GM19238 (cell line): ENCODE results near the gene GCN1.

Experiments
- DNase-seq: peaks from one replicate; pipeline ENCODE4 v3.0.0; 2011; ENCODE audit warnings: low spot score; ENCODE audit not compliant: insufficient read length

Gene GCN1

DNA sequence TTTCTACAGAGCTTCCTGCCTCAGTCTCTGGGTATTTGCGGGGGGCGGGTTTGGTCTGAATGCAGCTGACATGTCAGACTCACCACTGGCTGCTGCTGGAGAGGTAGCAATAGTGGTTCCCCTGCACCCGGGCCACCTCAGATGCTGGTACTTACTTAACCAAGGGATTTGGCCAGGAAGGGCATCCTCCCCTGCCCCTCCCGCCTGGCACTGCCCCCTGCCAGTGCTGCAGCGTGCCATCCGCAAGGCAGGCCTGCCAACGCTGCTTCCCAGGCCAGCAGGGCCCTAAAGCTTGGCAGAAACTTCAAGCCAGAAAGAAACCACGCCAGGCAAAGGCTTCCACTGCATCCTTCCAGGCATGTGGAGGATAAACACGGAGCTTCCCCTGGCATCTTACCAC, 100.0 kb downstream of the GCN1 start:
- no peak for DNase-seq

DNA sequence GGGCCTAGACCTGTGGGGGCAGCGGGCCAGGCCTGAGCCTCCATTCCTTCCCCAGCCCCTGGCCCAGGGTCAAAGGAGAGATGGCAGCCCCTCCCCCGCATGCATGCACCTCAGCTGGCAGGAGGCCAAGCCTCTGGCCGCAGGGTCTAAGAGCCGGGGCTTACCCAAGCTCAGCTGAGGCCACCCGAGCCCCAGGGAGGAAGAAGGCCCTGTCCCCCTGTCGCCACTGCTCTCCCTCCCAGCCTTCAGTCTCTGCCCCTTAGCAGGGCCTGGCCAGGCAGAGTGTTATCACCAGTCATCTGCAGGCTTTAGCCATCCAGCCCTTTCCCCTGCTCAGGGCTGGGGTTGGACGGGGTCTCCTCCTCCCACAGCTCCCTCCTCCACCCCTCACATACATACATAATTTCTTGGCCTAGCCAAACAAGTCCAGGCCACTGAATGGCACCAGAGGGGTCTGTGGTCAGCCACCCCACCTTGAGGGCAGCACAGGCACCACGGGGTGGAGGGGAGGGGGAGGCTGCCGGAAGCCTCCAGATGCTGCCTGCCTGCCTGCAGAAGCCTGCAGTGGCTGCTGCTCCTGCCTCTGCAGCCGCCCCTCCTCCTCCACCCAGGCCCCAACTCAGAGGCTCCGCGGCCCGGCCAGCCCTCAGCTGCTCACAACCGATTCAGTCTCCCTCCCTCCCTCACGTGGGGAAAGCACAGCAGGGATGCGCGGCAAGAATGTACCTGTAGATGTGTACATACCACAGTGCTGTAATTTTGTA, 100.7 kb downstream of the GCN1 start:
- DNase-seq: no peak

DNA sequence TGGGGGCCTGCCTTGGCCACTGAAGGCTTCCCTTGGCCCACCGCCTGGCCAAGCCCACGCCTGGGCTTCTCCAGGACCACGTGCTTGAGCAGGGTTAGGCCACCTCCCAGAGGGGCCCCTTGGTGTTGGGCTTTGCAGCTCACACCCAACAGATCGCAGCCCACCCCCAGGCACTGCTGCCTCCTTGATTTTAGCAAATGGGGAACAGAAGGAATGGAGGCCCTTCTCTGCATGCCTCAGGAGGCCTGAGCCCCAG, 101.3 kb downstream of the GCN1 start:
- no peak for DNase-seq

DNA sequence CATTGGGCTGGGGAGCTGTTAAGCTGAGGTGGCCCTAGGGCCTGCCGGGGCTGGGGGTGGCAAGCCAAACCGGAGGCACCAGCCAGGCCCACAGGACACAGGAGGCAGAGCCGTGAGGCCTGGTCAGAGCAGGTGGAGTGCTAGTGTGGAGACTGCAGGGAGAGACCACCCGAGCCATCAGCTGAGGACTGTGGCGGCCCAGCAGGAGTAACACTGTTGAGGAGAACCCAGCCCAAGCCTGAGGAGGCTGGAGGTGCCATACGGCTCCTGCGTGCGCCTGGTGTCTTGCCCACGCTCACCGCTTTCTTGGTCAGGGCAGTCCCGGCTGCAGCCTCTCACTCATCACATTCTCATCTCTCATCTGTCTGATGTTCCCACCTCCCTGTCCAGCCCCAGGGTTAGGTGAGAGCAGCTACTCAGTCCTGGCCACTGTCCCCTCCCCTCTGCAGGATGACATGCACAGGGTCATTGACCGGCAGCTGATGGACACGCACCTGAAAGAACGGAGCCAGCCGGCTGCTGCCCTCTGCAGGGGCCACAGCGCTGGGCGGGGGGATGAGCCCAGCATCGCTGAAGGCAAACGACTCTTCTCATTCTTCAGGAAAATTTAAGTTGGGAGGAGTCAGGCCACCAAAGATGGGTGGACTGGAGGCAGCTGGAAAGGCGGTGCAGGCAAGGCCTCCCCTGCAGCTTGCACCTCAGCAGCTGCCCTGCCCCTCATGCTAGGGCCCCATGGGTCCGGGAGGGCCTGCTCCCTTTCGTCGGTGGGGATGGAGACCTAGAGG, 101.8 kb downstream of the GCN1 start:
- DNase-seq: no peak

DNA sequence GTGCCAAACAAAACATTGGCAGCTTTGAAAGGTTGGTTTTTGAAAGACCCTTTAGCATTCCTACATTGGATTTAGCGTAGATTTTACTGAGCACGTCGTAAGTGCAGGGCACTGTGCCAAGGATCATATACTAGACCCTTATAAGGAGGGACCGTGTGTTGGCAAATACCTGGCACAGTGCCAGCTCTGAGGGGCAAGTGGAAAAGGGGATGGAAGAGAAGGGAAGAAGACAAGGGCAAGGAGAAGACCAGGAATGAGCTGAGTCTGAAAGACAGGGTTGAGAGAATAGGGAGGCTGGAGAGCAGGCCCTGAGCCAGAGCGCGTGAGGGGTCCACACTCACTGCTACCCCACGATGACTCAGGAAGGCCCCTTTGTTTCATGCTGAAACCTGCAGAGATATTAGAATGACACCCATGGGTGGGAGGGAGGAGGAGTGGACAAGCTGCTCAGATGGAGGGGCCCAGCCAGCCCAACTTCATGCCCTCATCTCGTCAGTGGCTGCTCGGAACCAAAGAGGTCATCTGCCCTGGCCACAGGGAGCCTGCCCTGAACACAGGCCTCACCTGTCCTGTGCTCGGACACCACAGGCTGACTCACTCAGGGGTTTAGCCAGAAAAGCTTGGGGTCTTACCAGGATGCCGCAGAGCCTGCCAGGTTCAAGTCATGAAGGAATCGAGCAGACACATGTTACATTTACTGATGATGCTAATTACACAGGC, 103.0 kb downstream of the GCN1 start:
- no peak for DNase-seq

DNA sequence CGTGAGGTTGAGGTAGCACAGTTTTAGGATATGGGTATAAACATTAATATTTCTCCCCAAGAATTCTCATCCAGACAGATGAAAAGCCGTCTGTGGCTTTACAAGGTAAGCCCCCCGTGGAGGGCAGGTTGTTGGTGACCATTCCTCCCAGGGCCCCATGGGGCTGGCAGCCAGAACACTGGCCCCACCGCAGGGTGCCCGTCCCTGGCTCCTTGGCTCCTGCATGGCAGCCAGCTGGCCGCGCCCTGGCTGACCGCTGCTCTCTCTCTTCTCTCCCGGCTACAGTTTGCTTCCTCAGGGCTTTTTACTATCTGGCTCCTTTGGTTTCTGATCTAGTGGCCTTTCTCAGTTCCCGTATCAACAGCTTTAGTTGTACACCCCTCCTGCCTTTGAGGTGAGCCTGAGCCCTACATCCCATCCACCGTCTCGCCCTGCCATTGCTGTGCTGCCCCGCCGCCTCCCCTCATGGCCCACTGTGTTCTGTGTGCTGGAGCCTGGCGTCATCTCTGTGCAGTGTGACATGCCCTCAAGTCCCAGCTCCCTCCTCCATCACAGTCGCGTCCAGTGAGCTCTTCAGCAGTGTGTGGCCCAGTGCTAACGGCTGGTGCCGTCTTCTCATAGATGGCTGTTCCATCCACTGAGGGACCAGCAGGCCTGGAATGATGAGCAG, 103.8 kb downstream of the GCN1 start:
- DNase-seq: no peak

DNA sequence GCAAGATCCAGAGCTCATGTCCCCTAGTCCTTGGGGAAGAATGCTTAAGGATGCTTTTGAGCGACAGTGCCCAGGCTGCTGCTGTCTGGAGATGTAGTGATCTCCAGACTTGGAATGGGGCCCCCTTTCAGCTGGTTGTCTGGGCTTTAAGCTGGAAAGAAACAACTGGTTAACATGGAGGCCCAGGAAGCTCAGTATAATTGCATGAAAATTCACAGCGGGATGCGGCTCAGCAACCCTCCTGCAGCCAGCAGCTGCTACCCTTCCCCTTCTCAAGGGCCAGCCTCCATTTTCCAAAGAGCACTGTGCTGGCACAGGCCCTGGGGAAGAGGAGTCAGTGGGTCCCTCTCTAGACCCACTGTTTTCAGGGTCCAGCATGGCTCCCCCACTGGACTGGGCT, 104.3 kb downstream of the GCN1 start:
- no peak for DNase-seq

DNA sequence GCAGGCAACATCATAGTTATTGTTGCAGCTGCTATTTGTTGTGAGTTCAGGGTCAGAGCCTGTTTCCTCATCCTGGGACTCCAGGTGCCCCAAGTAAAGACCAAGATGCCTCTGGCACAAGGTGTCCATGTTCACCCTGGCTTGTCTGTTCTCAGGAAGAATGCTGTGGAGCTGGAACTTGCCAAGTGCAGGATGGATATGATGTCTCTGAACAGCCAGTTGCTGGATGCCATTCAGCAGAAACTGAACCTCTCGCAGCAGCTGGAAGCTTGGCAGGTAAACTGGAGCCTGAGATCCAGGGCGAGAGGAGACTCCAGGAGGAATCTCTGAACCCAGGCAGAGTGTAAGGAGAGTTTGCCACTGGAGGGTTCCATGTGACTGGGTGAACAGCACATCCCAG, 104.7 kb downstream of the GCN1 start:
- DNase-seq: no peak

DNA sequence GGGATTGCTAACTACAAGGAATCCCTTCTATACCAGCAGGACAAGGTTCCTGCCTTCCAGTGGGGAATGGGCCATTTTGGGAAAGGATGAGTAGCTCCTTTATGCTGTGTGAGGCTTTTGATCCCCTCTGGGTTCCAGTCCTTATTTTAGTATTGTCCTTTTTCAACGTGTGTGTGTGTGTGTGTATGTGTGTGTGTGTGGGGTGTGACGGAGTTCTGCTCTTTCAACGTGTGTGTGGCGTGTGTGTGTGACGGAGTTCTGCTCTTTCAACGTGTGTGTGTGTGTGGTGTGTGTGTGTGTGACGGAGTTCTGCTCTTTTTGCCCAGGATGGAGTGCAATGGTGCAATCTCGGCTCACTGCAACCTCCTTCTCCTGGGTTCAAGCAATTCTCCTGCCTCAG, 105.4 kb downstream of the GCN1 start:
- DNase-seq: no peak

DNA sequence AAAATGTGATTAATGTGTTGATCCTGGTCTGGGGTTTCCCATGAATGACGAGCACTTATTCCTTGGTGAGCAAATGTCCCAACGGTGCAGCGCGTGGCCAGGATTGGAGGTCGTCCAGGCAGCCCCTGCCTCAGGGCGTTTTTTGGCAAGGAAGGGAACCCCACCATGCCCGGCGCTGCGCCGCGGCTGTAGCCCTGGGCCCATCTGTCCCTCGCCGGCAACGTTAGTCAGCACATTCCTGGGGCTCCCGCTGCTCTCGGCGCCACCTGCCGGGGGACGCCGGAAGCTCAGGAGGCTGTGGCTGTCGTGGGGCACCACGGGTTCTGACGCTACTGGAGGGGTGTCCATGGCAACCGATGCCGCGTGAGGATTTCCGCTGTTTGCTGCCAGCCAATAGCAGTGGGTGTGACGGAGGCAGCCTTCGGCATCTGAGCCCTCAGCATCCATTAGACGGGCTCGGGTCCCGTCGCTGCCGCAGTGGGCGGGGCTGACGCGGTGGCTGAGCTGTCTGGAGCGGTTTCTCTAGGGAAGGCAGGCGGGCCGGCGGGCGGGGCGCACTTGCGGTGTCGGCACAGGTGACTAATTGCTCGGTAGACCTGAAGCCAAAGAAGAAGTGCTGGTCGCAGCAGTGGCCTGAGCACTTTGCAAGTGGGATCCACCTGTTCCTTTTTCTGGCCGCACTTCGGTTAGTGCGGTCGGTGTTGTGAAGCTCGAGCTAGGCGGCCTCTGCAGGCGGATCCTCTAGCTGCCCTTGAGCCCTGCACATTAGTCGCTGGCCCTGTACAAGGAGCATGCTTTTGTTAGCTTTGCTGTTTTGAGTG, 107.5 kb downstream of the GCN1 start:
- DNase-seq: peak; percentile 99

DNA sequence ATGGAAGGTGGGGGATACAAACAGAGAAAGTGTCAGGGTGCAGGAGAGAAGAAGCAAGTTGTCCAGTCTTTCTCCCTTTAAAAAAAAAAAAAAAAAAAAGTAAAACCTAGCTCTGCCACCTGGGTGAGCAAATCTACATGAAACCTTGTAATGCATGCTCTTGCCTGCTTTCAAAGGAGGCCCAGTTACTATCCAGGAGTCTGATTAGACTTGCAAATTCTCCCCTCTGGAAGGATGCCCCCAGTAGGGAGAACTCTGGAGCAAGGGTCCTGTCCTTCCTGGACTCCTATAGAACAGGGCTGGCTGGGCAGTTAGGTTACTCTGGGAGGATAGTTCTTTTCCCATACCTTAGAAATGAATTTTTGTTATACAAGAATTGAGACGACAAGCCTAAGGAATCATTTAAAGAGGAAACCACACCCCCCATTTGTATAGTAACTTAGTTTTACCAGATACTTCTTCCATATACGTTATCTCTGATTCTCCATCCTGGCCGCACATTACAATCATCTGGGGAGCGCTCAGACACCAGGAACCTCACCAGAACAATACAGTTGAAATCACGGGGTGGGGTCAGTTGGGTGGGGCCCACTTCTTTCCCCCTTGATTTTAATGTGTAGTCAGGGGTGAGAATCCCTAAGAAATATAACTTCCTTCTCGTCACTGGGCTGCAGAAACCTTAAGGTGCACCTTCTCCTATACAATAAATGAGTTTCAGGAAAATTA, 108.4 kb downstream of the GCN1 start:
- no peak for DNase-seq

DNA sequence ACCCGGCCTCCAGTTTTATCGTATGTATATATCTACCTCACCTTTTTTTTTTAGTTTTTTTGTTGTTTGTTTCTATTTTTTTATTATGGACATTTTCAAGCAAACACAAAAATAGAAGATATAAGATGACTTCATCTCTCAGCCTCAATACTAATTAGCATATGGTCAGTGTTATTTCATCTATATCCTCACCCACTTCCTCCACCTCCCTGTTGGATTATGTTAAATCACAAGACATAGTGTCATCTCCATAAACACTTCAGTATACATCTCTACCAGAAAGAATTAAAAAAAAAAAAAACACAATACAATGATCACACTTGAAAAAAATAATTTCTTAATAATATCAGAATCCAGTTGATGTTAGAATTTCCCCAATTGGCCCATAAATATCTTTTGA, 112.9 kb downstream of the GCN1 start:
- DNase-seq: no peak

DNA sequence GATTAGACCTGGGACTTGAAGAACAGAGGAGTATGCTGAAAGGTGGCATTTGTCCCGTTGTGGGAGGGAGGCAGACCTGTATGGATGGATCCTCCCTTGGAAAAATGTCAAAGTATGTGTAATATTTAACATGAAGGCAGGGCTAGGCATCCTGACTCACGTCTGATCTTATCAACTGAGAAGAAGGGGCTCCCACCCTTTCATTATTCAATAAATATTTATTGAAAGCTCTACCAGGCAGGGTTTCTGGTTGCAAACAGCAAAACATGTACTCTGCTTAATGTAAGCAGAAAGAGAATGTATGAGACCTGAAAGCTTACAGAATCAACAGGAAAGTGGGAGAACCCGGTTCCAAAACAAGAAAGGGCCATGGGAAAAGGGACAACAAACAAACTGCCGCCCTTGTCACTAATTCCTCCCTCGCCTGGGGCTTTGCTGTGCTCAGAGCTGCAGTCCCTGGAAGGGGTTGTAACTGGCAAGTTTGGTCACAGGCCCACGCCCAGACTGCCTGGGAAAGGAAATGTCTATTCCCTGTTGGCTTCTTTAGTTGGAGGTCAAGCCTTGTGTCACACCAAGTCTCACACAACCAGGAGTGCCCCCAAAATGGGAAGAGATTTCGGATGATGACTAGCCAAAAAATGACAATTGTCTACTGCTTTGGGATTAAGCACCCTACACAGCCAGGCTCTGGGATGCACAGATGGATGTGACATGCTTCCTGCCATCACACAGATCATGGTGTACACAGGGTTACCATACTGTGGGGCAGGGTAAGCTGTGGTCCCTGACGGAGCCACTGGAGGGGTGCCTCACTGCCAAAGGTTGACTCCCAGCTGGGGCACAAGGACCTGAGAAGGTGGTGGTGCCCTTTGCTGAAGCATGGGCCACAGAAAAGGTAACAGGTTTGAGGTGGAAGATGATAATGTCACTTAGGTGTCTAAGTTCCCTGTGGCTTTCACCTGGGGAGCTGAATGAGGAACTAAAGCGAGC, 114.8 kb downstream of the GCN1 start:
- DNase-seq: no peak

DNA sequence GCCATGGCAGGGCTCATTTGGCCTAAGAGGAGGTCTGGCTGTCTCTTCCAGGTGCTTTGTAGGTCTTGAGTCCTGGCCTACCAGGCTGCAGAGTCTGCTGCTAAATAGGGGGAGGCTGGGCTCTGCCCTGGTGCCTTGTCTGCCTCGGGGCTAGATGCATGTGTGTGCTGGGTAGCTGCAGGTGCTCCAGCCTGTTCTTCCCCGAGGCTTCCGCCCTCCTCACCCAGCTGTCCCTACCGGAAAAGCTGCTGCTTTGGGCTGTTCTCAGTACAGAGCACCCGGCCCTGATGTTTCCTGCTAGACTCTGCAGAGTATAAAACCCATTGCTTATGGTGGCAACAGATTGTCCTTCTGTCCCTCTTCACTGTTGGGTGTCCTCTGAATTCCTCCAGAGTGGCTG, 115.6 kb downstream of the GCN1 start:
- no peak for DNase-seq

DNA sequence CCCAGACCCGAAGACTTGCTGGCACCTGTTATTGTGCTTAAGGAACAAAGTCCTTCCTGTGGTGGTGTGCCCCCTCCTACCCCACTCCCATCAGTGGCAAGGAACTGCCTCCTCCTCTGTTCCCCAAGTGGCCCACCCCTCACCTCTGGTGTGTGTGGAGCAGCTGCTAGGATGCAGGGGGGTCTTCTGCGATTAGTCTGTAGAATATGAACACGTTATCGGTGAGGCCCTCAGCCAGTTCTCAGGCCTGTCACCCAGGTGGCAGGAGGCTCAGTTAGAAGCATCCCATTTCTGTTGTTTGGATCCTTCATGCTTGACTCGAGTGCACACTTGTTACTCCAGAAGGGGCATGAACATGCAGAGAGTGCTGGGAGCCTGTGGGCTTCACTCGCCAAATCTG, 117.3 kb downstream of the GCN1 start:
- DNase-seq: no peak
